Measurements from ENCODE around the gene QPCT.
"Not testable (repeated sequence)": the region's sequence is repeated elsewhere in the genome, so short reads cannot be mapped to it uniquely, and the experiment has no call there.

The QPCT gene

GRCh38 chr2:37394796-37395555 lies 50.5 kb downstream of the QPCT start:
- no peak for DNase-seq

- no peak for DNase-seq
Measured at GRCh38 chr2:37396890-37397565, 52.6 kb downstream of the QPCT start.

DNA sequence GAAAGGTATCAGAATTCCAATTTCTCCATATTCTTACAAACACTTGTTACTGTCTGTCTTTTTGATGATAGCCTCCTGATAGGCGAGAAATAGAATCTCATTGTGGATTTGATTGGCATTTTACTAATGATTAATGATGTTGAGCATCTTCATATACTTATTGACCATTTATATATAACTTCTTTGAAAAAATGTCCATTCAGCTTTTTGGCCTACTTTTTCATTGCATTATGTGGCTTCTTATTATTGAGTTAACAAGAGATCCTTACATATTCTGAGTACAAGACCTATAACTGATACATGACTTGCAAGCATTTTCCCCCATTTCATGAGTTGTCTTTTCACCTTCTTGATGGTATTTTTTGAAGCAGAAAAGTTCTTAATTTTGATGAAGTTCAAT lies 54.6 kb downstream of the QPCT start:
- no peak for DNase-seq

- no peak for DNase-seq
Measured at GRCh38 chr2:37400041-37400440, 55.6 kb downstream of the QPCT start.

GRCh38 chr2:37402636-37403035 lies 58.2 kb downstream of the QPCT start:
- DNase-seq, result no peak

DNA sequence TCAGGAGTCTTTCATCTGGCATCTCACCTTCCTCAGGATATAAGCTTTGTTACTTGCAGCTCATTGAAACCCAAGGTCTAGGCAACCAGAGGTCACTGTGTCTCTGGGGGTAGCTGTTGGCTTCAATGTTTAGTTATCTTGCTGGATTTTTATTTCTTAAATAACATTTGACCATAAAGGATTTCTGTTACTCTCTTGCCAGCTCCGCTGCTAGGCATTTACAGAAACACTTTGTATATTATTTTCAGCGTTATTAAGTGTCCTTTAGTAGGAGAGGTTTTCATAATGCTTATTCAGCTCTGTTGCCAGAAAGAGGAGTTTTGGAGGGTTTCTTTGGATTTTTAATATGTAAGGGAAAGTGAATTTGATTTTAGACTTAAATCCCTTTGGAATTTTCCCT lies 61.4 kb downstream of the QPCT start:
- no peak for DNase-seq

DNA sequence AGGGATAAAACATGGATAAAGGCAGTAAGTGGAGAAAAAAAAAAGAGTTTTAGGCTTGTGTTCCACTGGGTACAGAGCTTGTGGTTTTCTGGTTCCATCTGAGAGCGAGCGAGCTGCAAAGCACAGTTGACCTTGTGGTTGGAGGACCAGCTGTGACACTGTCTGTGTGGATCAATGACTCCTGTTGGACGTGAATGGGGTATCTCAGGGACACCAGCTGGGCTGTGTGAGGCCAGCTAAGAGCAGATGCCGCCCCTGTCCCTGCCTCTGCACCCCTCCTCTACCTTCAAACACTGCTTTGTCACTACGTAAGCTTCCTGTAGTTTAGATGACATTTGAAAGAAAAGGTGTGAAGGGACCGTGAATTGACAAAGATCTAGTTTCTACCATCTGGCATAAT lies 67.8 kb downstream of the QPCT start:
- DNase-seq, result no peak

DNA sequence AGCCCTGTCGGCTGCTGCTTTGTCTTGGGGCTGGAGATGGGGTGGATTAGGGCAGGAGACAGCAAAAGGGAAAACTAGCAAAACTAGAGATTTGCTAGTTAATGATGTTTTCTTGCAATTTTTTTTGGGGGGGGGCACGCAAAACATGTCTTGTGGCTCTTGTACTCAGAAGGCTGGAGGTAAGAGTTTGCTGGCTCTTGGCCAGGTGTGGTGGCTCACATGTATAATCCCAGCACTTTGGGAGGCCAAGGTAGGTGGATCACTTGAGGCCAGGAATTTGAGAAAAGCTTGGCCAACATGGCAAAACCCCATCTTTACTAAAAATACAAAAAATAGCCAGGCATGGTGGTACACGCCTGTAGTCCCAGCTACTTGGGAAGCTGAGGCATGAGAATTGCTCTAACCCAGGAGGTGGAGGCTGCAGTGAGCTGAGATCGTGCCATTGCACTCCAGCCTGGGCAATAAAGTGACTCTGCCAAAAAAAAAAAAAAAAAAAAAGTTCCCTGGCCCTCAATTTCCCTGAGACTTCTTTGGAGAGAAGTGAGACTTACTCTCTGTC lies 69.6 kb downstream of the QPCT start:
- DNase-seq, result not testable (repeated sequence)

- no peak for DNase-seq
Measured at GRCh38 chr2:37414470-37414949, 70.1 kb downstream of the QPCT start.

DNA sequence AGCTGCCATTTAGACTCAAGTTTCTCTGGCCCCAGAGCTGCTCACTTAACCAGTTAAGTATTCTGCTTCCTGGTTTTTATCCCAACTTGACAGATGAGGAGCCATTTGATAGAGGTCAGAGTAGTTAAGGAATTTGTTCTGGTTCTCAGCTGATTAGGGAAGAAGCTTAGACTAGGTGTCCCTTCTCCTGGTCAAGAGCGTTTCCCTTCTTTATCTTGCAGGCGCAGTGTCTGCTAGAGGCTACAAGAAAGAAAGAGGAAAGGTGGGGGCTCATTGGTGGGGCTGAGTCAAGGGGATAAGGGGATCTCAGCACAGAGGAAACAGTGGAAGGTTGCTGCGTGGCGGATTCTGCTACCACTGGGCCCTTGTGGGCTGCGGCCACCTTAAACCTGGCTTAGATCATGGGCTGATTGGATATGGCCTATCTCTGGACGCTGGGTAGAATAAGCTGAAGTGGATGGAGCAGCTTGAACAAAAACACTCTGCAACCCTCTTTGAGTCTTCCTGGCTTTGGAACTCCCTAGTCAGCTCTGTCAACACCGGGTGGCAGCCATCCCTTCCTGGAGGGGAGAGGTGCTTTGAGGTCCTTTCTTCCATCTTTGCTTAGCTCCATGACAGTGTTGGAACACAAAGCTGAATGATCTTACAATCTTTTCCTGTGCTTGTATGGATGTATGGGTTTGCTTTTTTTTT lies 70.8 kb downstream of the QPCT start:
- DNase-seq, result no peak

- DNase-seq, result no peak
Measured at GRCh38 chr2:37417321-37417720, 72.9 kb downstream of the QPCT start.

- no peak for DNase-seq
Measured at GRCh38 chr2:37418956-37419355, 74.5 kb downstream of the QPCT start.

- DNase-seq, result no peak
Measured at GRCh38 chr2:37421686-37422085, 77.3 kb downstream of the QPCT start.

GRCh38 chr2:37422816-37423215 lies 78.4 kb downstream of the QPCT start:
- DNase-seq, result no peak
